Neural progenitor cell (in vitro differentiated cells): ENCODE data around the gene DTNBP1.

Source experiments
- EZH2 ChIP-seq: fragments of 200-600 bp; sonication (generic); IDR thresholded peaks from 2 replicates; pipeline ENCODE4 v1.6.1; 2017; ENCODE audit warnings: antibody characterized with exemption, mild to moderate bottlenecking, moderate library complexity
- TF ChIP-seq, protein P1 (sequence below): fragments of 200-600 bp; sonication (generic); IDR thresholded peaks from 2 replicates; pipeline ENCODE4 v1.5.1; 2017; ENCODE audit warnings: antibody characterized with exemption, mild to moderate bottlenecking

DNA sequence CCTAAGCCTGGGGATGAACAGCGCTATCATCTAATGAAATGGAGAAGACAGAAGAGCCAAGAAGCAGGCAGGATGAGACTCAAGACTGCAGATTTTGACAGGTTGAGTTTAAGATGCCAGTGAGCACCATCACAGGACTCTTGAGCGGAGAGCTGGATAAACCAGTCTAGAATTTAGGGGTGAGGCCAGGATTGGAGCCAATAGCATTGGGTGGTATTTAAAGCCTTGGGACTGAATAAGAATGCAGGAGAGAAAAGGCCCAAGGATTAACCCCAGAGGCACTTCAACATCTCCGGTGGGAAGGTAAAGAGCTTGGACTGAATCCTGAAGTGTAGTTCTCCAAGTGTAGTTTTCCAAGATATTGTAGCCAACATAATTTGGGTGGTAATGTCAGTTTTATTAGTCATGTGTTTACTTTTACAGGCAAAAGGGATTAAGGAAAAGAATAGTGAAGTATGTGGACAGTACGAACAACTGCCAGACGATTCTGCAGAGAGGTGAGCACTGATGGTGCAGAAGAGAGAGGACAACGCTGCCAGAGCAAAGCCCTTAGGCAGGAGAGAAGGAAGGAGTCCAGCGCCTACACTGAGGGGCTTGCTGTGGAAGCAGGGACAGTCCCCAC, 85.2 kb downstream of the DTNBP1 start:
- TF ChIP-seq, protein P1, sequence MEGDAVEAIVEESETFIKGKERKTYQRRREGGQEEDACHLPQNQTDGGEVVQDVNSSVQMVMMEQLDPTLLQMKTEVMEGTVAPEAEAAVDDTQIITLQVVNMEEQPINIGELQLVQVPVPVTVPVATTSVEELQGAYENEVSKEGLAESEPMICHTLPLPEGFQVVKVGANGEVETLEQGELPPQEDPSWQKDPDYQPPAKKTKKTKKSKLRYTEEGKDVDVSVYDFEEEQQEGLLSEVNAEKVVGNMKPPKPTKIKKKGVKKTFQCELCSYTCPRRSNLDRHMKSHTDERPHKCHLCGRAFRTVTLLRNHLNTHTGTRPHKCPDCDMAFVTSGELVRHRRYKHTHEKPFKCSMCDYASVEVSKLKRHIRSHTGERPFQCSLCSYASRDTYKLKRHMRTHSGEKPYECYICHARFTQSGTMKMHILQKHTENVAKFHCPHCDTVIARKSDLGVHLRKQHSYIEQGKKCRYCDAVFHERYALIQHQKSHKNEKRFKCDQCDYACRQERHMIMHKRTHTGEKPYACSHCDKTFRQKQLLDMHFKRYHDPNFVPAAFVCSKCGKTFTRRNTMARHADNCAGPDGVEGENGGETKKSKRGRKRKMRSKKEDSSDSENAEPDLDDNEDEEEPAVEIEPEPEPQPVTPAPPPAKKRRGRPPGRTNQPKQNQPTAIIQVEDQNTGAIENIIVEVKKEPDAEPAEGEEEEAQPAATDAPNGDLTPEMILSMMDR: no peak
- TF ChIP-seq EZH2: no peak
